HepG2 (cell line): Measurements from ENCODE around the gene ADARB1. TPM values are rescaled to one million over a fixed set of nuclear protein-coding genes. Genes with fewer than 3 reads are reported as not detected.

ENCODE experiments used
- ATAC-seq: fragments of 200-7000 bp; cut with Tn5 transposase; 3 replicates; pipeline ENCODE4 v1.9.1; 2020; ENCODE audit warnings: mild to moderate bottlenecking, moderate library complexity
- BruUV-seq: library from RNA; stranded (reverse); fragments of 400-500 nt; replicated peaks from 2 replicates; lab custom pipeline; 2021; lab: Mats Ljungman, UMichigan
- CTCF ChIA-PET: fragments of 300-600 bp; formaldehyde crosslinking; extraction: SDS; loops from one replicate; lab custom pipeline; 2021; ENCODE audit warnings: low total read pairs, inconsistent platforms, low intra/inter-chr PET ratio; lab: Yijun Ruan, JAX
- POLR2A ChIA-PET: fragments of 350-600 bp; sonication (Branson Sonifier 250); formaldehyde crosslinking; loops from one replicate; lab custom pipeline; 2020; ENCODE audit warnings: antibody characterized with exemption, inconsistent platforms; lab: Yijun Ruan, JAX
- DNase-seq: peaks from one replicate; pipeline ENCODE4 v3.0.0-alpha.2; 2015; ENCODE audit warnings: low spot score
- FAIRE-seq: peaks from 3 replicates; lab custom pipeline; 2011; peaks lifted over from hg19 to GRCh38; lab: Jason Lieb, UNC
- H2AFZ ChIP-seq: one replicate; pipeline ENCODE4 v1.6.1; 2011; ENCODE audit warnings: low read length, inconsistent platforms
- H3K27ac ChIP-seq: fragments of 300-600 bp; 3 replicates; pipeline ENCODE4 v1.8.0; 2011; ENCODE audit warnings: mixed run types, mild to moderate bottlenecking, mixed read lengths, low read length, inconsistent platforms; ENCODE audit not compliant: insufficient read depth; ENCODE audit errors: extremely low read length
- H3K27me3 ChIP-seq, 2 experiments: fragments of 200-600 bp in 1 of 2; 2 replicates in 1 of 2; 3 replicates in 1 of 2; pipeline versions ENCODE4 v1.6.0 to v1.8.0; 2011; ENCODE audit warnings: low read length in 2 of 2, mild to moderate bottlenecking in 2 of 2, moderate library complexity in 2 of 2, inconsistent platforms in 1 of 2; ENCODE audit not compliant: insufficient read depth in 2 of 2, control insufficient read depth in 1 of 2
- H3K36me3 ChIP-seq, 2 experiments: fragments of 200-600 bp in 1 of 2; replicated peaks in 1 of 2; 2 replicates in 1 of 2; 3 replicates in 1 of 2; pipeline versions ENCODE4 v1.5.1 to v1.8.0; 2011; ENCODE audit warnings: low read length in 2 of 2, inconsistent platforms in 1 of 2; ENCODE audit not compliant: insufficient read depth in 2 of 2, control insufficient read depth in 1 of 2
- H3K4me1 ChIP-seq: 2 replicates; pipeline ENCODE4 v1.5.1; 2012; ENCODE audit warnings: low read length, inconsistent platforms; ENCODE audit not compliant: insufficient read depth
- H3K4me2 ChIP-seq: 2 replicates; pipeline ENCODE4 v1.6.0; 2011; ENCODE audit warnings: low read depth, low read length, inconsistent platforms
- H3K4me3 ChIP-seq, 3 experiments: fragments of 200-600 bp in 1 of 3; sonication (generic), shearing (Covaris generic) in 1 of 3; replicated peaks in 1 of 3; 2 replicates each; pipeline ENCODE4 v1.5.1; 2011 to 2016; ENCODE audit warnings: low read length in 3 of 3, inconsistent platforms in 2 of 3, low read depth in 2 of 3, mild to moderate bottlenecking in 2 of 3, control low read depth in 1 of 3, mixed read lengths in 1 of 3; ENCODE audit not compliant: insufficient read depth in 1 of 3
- H3K79me2 ChIP-seq: one replicate; pipeline ENCODE4 v1.6.1; 2011; ENCODE audit warnings: low read length, inconsistent platforms; ENCODE audit not compliant: insufficient read depth
- H3K9ac ChIP-seq: 2 replicates; pipeline ENCODE4 v1.6.0; 2011; ENCODE audit warnings: mild to moderate bottlenecking, low read depth, low read length, inconsistent platforms; ENCODE audit not compliant: insufficient read depth
- H3K9me3 ChIP-seq: 2 replicates; pipeline ENCODE4 v1.5.1; 2012; ENCODE audit warnings: mild to moderate bottlenecking, low read length
- H4K20me1 ChIP-seq: 2 replicates; pipeline ENCODE4 v1.6.0; 2011; ENCODE audit warnings: inconsistent platforms, mild to moderate bottlenecking, low read length, moderate library complexity; ENCODE audit not compliant: insufficient read depth
- ETV6 ChIP-seq: sonication (generic); formaldehyde crosslinking; conservative IDR thresholded peaks from 2 replicates; pipeline ENCODE4 v1.4.0; 2020; ENCODE audit warnings: missing genetic modification reagents
- RBAK ChIP-seq: sonication (generic); formaldehyde crosslinking; IDR thresholded peaks from 2 replicates; pipeline ENCODE4 v1.5.1; 2020; ENCODE audit warnings: mild to moderate bottlenecking, missing genetic modification reagents
- TAF15 ChIP-seq: fragments of 200-400 bp; formaldehyde crosslinking; IDR thresholded peaks from one replicate; pipeline ENCODE4 v1.6.1; 2018; ENCODE audit warnings: mild to moderate bottlenecking, low read depth, low read length; ENCODE audit not compliant: poor library complexity, severe bottlenecking
- ZNF232 ChIP-seq: sonication (generic); formaldehyde crosslinking; IDR thresholded peaks from 2 replicates; pipeline ENCODE4 v1.4.0; 2020; ENCODE audit warnings: missing genetic modification reagents, borderline replicate concordance
- ZNF274 ChIP-seq: sonication (generic); formaldehyde crosslinking; IDR thresholded peaks from 2 replicates; pipeline ENCODE4 v1.5.1; 2020; ENCODE audit warnings: mild to moderate bottlenecking, missing genetic modification reagents
- ZNF878 ChIP-seq: sonication (generic); formaldehyde crosslinking; IDR thresholded peaks from 2 replicates; pipeline ENCODE4 v1.8.1; 2023; ENCODE audit warnings: mild to moderate bottlenecking, missing genetic modification reagents, moderate library complexity
- WGBS: methylation state at CpG from one replicate; pipeline ENCODE4 v1.1.6; 2017; ENCODE audit warnings: low lambda C conversion rate; 5-methylcytosine and 5-hydroxymethylcytosine counted together
- in situ Hi-C: cut with HindIII; loops from 2 replicates; pipeline ENCODE4 v1.10.0; 2017; ENCODE audit warnings: low pct_unique_long_range_greater_than_20kb; ENCODE audit not compliant: extremely low pct_ligation_motif_present
- intact Hi-C: fragments of 100-400 bp; cut with micrococcal nuclease; formaldehyde crosslinking; loops from one replicate; pipeline ENCODE4 v1.10.0; 2022; ENCODE audit not compliant: unreplicated experiment
- polyA plus RNA-seq, 8 experiments: library from polyadenylated mRNA; depleted of rRNA in 3 of 8; stranded (reverse) in 7 of 8; unstranded in 1 of 8; fragments of >200 nt; fragmentation: Illumina TruSeq in 4 of 8; extraction: Trizol in 4 of 8; gene quantifications; 2 replicates each; pipeline versions ENCODE4 v1.2.1 to v1.2.3, GENCODE V29; 2011 to 2016; ENCODE audit warnings: low read depth in 4 of 8, missing spikeins in 1 of 8, mixed read lengths in 1 of 8; ENCODE audit not compliant: insufficient read depth in 1 of 8
- total RNA-seq, 5 experiments: library from RNA; depleted of rRNA; stranded (reverse); fragments of >200 nt; fragmentation: Illumina TruSeq; extraction: Trizol; gene quantifications; 2 replicates each; pipeline ENCODE4 v1.2.3, GENCODE V29; 2016; ENCODE audit warnings: low read depth in 1 of 5
- TF ChIP-seq, protein P1 (sequence below): sonication (generic); formaldehyde crosslinking; IDR thresholded peaks from 2 replicates; pipeline ENCODE4 v1.5.1; 2020; ENCODE audit warnings: mild to moderate bottlenecking, missing genetic modification reagents, borderline replicate concordance

Gene ADARB1
- total and polyA plus RNA-seq, 2 of the 13 experiments (the other 11 are each of a cell fraction or from before 2014, with no cell fraction given): 6.6 to 10.0 TPM

DNA sequence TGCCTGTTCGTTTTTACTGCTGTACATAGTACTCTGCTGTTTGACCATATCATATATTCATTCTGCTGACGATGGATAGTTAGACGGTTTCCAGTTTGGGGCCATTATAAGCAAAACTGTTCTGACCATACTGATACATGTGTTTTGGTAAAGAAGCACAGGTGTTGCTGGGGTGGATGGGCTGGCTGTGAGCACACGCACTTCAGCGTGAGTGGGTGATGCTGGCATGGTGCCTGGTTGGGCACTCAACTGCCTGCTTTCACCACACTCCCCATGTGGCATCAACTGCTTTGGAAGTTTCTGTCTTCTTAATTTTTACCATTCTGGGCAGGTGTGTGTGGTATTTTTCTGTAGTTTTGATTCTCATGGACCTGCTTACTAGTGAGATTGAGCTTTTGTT lies 37.3 kb downstream of the ADARB1 start:
- Histone ChIP-seq H4K20me1 (no peaks in the 10 kb centered on the region), H3K27me3 (no peaks in the 10 kb centered on the region), H3K79me2 (no peaks in the 10 kb centered on the region), H3K9me3 (no peaks in the 10 kb centered on the region), H3K36me3 (peaks cover 0 to 1% of the 10 kb centered on the region in 2 experiments; a peak in 2 of 5 replicates), H3K9ac (no peak overlapping the region), H3K4me1 (no peaks in the 10 kb centered on the region)
- POLR2A ChIA-PET: no interaction called here
- WGBS: 90% methylated on average over 5 of the region's 5 CpGs
- in situ Hi-C loops (no loop called here), intact Hi-C loops (no loop called here)
- BruUV-seq: no TSS peak
- DNase-seq: no peak
- TF ChIP-seq, protein P1, sequence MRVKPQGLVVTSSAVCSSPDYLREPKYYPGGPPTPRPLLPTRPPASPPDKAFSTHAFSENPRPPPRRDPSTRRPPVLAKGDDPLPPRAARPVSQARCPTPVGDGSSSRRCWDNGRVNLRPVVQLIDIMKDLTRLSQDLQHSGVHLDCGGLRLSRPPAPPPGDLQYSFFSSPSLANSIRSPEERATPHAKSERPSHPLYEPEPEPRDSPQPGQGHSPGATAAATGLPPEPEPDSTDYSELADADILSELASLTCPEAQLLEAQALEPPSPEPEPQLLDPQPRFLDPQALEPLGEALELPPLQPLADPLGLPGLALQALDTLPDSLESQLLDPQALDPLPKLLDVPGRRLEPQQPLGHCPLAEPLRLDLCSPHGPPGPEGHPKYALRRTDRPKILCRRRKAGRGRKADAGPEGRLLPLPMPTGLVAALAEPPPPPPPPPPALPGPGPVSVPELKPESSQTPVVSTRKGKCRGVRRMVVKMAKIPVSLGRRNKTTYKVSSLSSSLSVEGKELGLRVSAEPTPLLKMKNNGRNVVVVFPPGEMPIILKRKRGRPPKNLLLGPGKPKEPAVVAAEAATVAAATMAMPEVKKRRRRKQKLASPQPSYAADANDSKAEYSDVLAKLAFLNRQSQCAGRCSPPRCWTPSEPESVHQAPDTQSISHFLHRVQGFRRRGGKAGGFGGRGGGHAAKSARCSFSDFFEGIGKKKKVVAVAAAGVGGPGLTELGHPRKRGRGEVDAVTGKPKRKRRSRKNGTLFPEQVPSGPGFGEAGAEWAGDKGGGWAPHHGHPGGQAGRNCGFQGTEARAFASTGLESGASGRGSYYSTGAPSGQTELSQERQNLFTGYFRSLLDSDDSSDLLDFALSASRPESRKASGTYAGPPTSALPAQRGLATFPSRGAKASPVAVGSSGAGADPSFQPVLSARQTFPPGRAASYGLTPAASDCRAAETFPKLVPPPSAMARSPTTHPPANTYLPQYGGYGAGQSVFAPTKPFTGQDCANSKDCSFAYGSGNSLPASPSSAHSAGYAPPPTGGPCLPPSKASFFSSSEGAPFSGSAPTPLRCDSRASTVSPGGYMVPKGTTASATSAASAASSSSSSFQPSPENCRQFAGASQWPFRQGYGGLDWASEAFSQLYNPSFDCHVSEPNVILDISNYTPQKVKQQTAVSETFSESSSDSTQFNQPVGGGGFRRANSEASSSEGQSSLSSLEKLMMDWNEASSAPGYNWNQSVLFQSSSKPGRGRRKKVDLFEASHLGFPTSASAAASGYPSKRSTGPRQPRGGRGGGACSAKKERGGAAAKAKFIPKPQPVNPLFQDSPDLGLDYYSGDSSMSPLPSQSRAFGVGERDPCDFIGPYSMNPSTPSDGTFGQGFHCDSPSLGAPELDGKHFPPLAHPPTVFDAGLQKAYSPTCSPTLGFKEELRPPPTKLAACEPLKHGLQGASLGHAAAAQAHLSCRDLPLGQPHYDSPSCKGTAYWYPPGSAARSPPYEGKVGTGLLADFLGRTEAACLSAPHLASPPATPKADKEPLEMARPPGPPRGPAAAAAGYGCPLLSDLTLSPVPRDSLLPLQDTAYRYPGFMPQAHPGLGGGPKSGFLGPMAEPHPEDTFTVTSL (CRISPR knock-in tag): no peak
- no peak for TF ChIP-seq ETV6 (CRISPR knock-in tag)
- no peak for TF ChIP-seq TAF15
- no peak for TF ChIP-seq RBAK (CRISPR knock-in tag)
- TF ChIP-seq ZNF232 (CRISPR knock-in tag): no peak
- TF ChIP-seq ZNF274: no peak
- no peak for TF ChIP-seq ZNF878 (CRISPR knock-in tag)
- TF ChIP-seq, all 625 proteins: peak for 0
- CTCF ChIA-PET: no interaction called here
- Histone ChIP-seq H3K4me3 (no peak overlapping the region), H3K4me2 (no peak overlapping the region), H3K27ac (no peak overlapping the region), H2AFZ (no peak overlapping the region)
- ATAC-seq (no peak), FAIRE-seq (no peak)
